ENCODE results near the gene ECHS1.
"Not testable (repeated sequence)": the region's sequence is repeated elsewhere in the genome, so short reads cannot be mapped to it uniquely, and the experiment has no call there.

Gene ECHS1

DNA sequence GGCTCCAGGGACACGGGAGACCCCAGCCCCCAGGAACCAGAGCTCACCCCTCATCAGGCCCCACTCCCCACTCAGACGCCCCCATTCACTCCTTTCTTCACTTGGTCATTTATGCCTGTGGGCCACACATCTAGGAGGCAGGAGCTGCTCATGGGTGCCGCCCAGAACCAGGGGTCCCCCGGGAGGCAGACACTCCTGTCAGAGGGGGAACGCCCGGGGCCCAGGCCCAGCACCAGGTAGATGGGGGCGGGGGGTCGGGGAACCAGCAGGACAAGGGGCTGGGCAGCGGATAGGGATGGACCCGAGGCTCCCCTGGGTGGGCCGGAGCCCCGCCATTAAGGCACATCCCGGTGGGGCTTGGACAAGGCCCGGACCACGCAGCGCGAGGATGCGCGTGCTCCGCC is 48.3 kb downstream of the ECHS1 start:
- DNase-seq (ENCODE audit: low spot score) = no peak

DNA sequence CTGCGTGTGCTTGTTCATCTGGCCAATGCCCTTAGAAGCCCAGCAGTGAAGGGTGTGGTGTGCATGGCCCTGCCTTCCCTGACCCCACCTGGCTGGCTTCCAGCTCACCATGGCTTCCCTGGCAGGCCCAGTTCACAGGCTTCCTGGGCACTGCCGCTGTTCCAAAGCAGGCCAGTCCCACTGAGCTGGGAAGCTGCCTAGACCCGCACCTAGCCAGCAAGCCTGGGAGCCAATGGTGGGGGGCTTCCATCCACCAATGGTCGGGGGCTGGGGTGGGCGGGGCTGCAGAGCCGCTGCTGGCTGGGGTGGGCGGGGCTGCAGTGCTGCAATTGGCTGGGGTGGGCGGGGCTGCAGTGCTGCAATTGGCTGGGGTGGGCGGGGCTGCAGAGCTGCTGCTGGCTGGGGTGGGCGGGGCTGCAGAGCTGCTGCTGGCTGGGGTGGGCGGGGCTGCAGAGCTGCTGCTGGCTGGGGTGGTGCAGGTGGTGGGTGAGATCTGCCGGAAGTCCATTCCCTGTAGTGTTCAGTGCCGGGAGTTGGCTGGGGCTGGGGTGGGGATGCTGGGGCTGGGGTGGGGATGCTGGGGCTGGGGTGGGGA is 48.9 kb downstream of the ECHS1 start:
- DNase-seq (ENCODE audit: low spot score) = peak; percentile 47

DNA sequence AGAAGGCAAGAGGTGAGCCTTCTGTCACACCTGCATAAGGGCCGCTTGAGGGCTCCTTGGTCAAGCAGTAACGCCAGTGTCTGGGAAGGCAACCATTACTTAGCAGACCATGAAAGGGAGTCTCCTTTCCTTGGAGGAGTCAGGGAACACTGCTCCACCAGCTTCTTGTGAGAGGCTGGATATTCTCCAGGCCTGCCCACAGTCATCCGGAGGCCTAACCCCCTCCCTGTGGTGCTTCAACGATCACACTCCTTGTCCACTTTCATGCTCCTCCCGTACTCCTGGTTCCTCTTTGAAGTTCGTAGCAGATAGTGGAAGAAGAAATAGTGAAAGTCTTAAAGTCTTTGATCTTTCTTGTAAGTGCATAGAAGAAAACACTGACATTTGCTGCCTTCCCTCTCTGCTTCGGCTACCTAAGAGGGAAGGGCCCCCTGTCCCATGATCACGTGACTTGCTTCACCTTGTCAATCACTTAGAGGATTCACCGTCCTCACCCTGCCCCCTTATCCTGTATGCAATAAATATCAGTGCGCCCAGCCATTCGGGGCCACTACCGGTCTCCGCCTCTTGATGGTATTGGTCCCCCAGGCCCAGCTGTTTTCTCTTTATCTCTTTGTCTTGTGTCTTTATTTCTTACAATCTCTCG is 51.0 kb downstream of the ECHS1 start:
- not testable (repeated sequence) for DNase-seq (ENCODE audit: low spot score)

DNA sequence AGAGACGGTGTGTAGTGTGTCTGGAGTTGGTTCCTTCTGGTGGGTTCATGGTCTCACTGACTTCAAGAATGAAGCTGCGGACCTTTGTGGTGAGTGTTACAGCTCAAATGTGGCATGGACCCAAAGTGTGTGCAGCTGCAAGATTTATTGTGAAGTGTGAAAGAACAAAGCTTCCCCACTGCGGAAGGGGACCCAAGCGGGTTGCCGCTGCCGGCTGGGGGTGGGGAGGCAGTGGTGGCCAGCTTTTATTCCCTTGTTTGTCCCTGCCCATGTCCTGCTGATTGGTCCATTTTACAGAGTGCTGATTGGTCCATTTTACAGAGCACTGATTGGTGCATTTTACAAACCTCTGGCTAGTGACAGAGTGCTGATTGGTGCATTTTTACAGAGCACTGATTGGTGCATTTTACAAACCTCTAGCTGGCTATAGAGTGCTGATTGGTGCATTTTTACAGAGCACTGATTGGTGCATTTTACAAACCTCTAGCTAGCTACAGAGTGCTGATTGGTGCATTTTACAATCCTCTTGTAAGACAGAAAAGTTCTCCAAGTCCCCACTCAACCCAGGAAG is 52.2 kb downstream of the ECHS1 start:
- not testable (repeated sequence) for DNase-seq (ENCODE audit: low spot score)

DNA sequence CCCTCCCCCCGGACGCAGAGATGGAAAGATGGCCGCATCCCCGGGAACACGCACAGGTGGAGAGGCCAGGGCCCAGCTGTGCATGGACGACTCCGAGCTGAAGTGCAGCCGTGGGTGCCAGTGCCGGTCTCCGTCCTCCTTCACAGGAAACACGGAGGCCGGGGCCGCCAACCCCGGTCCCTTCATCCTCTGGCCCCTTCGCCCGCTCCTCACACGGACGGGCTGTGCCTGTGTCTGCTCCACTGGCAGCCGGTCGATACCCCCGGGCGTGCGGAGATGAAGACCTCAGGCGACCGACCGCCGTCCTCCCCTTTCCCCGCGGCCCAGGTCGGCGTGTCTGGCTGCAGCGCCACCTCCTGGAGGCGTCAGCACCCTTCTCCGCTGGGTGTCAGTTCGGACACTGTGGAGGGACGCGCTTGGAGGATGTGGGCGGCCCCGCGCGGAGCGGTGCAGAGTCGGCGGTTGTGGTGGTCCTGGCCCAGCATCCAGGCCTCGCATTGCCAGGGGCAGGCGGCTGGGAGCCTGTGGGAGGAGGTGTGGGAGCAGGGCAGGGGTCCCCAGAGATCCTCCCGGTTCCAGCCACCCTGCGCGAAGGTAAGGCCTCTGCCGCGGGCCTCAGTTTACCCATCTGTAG is 54.5 kb downstream of the ECHS1 start:
- DNase-seq (ENCODE audit: low spot score) = peak; percentile 79

DNA sequence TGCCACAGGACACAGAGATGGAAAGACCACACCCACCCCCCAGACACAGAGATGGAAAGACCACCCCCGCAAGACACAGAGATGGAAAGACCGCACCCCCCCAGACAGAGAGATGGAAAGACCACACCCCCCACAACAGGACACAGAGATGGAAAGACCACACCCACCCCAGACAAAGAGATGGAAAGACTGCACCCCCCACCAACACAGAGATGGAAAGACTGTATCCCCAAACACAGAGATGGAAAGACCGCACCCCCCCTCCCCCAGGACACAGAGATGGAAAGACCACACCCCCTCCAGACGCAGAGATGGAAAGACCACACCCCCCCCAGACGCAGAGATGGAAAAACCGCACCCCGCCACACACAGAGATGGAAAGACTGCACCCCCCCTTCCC is 56.4 kb downstream of the ECHS1 start:
- no peak for DNase-seq (ENCODE audit: low spot score)

DNA sequence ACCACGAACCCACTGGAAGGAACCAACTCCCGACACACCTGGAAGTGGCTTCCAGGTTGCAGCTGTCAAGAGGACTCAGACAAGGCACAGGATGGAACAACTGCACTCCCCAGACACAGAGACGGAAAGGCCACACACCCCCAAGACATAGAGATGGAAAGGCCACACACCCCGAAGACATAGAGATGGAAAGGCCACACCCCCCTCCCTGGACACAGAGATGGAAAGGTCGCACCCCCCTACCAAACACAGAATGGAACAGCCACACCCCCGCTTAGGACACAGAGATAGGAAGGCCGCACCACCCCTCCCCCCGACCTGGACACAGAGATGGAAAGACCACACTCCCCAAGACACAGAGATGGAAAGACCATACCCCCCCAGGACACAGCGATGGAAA is 56.9 kb downstream of the ECHS1 start:
- no peak for DNase-seq (ENCODE audit: low spot score)

DNA sequence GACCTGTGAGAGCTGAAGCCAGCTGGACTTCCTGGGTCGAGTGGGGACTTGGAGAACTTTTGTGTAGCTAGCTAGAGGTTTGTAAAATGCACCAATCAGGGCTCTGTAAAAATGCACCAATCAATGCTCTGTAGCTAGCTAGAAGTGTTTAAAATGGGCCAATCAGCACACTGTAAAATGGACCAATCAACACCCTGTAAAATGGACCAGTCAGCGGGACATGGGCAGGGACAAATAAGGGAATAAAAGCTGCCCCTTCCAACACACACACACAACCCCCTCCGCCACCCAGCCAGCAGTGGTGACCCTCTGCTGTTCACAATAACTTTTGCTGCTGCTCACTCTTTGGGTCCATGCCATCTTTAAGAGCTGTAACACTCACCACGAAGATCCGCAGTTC is 57.3 kb downstream of the ECHS1 start:
- DNase-seq (ENCODE audit: low spot score) = no peak

DNA sequence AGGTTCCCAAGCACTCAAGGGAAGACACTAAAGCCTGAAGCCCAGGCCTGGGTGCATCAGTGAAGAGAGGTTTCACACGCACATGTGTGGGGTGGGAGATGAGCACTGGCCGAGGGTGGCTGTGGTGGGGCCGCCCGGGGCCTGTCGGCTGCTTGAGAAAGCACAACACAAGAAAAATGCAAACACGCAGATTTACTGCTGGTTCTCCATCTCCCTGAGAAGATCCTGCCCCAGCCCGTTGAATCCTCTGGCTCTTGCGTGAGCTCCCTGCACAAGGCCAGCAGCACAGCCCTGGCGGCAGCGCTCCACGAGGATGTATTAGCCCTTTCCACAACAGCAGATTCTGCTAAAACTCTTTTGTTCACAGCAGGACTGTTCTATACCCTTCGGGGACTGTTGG is 58.2 kb downstream of the ECHS1 start:
- DNase-seq (ENCODE audit: low spot score) = no peak

DNA sequence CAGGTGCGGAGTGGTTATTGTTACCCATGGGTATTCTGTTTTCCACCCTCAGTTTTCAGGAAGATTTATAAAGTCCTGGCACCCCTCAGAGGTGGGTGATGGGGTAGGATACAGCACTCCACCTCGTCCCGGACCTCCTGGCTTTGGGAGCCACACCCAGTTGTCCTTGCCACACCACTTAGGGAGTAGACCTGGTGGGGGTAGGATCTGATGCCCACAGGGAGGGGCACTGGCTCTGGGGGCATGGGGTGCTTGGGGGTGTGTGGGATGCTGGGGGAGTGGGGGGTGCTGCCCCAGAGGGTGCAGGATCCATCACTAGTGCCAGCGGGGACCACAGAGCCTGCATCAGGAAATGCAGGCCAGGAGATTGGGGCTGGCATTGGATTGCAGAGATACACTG is 60.0 kb downstream of the ECHS1 start:
- no peak for DNase-seq (ENCODE audit: low spot score)

DNA sequence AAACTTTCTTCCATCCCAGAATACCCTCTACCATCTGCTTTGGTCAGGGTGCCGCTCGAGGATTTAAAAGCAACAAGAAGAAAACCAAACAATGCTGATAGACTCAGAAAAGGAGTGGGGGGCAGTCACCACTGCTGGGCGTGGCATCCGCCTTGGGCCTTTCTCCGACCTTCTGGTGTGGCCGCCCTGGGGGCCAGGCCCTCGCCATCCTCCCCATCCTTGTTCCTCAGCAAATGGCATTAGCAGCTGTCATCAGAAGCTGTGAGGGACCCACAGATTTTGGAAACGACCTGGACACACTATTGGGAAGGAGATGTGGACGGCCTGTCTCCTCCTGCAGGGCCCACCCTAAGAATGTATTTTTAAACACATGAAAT is 60.4 kb downstream of the ECHS1 start:
- no peak for DNase-seq (ENCODE audit: low spot score)
